NCI-H524 treated with DMSO at 0.1 percent for 48 hours (cell line): ENCODE measurements around the gene ART1.
"Not testable (repeated sequence)": the region's sequence is repeated elsewhere in the genome, so short reads cannot be mapped to it uniquely, and the experiment has no call there.

Experiments used
- DNase-seq: peaks from one replicate; lab custom pipeline; 2025; lab: John Stamatoyannopoulos, UW

The ART1 gene

GRCh38 chr11:3644817-3645235 lies at the start of gene ART1:
Gene ART1 (plus strand): TSS chr11:3645128. CDS start chr11:3659214, 14,086 bp downstream.
- no peak for DNase-seq

- DNase-seq: not testable (repeated sequence)
These were observed 47.2 kb upstream of the ART1 start for GRCh38 chr11:3597743-3598142.

GRCh38 chr11:3600201-3600600 lies 44.7 kb upstream of the ART1 start:
- DNase-seq: not testable (repeated sequence)

GRCh38 chr11:3604167-3604566 lies 40.8 kb upstream of the ART1 start:
- DNase-seq: no peak

- no peak for DNase-seq
These were observed 39.7 kb upstream of the ART1 start for GRCh38 chr11:3605283-3605662.

DNA sequence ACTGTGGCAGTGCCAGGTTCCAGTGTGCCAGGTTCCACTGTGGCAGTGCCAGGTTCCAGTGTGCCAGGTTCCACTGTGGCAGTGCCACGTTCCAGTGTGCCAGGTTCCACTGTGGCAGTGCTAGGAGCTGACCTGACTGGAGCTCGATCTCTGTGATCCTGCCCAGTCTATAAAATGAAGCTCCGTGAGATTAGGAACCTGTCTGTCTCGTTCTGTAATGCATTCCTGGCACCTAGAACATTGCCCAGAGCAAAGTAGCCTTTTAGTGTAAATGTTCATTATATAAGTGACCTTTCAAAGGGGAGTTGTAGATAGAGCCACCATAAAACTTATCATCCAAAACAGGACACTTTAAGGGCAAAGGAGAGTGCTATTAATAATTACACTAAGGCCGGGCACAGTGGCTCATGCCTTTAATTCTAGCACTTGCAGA lies 39.1 kb upstream of the ART1 start:
- no peak for DNase-seq

DNA sequence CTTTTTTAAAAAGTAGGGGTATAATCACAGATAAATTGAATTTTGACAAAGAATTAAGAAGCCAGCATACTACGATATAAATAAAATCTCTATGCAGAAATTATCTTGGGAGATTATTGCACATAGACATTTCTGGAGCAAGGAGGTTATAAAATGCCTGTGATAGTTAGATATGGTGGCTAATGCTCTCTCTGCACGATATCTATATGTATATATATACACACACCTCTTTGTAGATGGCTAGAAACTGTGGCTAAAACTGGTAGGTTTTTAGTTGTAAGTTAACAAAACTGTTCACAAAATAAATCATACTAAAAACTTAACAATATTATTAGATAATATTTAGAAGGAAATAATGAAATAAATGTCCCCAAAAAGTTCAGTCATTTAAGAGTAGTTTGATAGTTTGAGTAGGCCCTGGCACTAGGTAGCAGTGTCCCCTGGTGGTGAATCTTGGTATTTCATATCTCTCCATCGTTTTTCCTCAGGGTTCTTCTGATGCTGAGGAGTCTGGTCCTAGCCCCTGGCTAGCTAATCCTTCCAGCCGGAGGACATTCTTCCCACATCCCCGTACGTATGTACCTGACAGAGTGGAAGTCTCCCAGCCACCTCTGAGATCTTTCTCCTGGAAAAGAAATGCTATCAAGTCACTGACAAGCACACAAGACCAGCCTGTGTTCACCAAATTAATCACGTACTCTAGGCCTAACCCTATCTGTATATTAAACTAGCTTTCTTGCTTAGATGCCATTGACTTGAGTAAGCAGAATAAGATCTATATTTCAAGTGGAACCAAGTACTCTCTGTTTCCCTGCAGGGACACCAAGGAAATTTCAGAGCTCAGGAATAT lies 35.3 kb upstream of the ART1 start:
- DNase-seq: no peak

DNA sequence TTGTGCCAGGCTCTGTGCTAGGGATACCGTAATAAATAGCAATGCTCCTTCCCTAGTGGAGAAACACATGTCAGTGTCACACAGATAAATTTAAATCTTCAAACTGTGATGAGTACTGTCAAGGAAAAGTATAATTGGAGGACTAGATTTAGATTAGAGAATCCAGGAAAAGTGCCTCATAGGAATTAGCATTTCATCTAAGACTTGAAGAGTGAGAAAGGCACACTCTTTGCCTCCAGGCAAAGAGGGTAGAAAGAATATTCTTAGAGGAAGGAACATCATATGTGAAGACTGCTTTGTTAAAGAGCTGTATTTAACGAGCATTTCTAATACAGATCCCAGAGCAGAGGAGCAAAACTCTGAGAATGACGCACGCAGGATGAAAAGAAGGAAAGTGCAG lies 34.1 kb upstream of the ART1 start:
- DNase-seq: no peak

- DNase-seq: no peak
These were observed 32.8 kb upstream of the ART1 start for GRCh38 chr11:3611976-3612678.

- DNase-seq: no peak
These were observed 30.8 kb upstream of the ART1 start for GRCh38 chr11:3613998-3614741.

- no peak for DNase-seq
These were observed 30.2 kb upstream of the ART1 start for GRCh38 chr11:3614742-3615171.

DNA sequence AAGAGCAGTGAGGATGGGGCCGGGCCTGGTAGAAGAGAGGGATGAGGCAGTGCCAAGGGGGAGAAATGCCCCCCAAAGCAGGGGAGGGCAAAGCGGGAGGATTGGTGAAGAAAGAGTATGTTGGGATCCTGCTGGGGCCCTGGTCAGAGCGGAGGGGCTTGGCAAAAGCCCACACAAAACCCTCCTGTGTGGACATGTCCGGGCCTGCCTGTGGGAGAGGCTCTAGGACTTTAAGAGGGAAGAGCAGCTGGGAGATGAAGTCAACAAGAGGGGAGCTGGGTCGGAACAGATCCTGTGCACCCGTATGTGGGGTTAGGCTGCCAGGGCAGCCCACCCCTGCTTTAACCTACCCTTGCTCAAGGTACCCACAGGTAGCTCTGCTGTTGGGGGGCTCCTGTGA lies 28.9 kb upstream of the ART1 start:
- DNase-seq: no peak

DNA sequence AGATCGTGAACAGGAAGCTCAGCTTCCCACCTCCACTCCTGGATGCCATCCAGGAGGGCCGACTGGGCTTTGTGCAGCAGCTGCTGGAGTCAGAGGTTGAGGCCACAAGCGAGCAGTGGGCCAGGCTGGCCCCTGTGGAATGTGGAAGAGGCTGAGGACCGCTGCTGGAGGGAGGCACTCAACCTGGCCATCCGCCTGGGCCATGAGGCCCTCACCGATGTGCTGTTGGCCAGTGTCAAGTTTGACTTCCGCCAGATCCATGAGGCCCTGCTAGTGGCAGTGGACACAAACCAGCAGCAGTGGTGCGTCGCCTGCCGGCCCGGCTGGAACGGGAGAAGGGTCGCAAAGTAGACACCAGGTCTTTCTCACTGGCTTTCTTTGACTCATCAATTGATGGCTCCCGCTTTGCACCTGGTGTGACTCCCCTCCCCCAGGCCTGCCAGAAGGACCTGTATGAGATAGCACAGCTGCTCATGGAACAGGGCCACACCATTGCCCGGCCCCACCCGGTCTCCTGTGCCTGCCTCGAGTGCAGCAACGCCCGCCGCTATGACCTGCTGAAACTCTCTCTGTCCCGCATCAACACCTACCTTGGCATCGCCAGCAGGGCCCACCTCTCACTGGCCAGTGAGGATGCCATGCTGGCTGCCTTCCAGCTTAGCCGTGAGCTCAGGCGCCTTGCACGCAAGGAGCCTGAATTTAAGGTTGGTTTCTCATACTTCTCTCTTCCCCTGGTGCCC lies 28.0 kb upstream of the ART1 start:
- DNase-seq: no peak

- no peak for DNase-seq
These were observed 26.9 kb upstream of the ART1 start for GRCh38 chr11:3617990-3618389.

GRCh38 chr11:3622521-3622920 lies 22.4 kb upstream of the ART1 start:
- no peak for DNase-seq

- no peak for DNase-seq
These were observed 21.8 kb upstream of the ART1 start for GRCh38 chr11:3623121-3623520.

DNA sequence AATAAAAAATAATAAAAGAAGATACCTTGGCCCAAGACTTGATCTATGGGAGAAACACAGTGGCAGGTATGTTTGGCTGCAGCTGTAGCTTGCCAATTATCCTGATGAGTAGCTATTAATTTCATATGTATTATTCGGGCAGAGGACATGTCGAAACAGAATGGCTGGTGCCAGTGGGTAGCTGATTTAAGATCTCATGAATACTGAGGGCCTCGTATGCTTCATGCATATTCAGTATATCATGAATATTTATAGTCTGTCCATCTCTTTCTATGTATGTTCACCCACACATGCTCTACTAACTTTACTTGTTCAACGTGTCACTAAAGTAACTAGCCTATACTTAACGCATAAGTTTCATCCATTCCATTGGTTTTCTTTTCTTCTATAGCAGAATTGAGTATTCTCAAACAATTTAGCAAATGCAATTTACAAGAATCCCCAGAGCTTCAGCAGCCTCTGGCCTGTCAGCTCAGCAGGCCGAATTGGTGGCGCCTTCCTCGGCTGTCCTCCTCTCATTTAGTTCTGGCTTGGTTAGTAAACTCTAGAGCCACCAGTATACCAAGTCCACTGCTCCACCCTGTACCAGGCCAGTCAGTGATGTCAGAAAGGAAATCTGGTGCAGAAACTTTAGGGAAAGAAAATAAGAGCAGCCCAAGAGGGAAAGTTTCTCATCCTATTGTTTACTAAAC lies 21.0 kb upstream of the ART1 start:
- DNase-seq: no peak

DNA sequence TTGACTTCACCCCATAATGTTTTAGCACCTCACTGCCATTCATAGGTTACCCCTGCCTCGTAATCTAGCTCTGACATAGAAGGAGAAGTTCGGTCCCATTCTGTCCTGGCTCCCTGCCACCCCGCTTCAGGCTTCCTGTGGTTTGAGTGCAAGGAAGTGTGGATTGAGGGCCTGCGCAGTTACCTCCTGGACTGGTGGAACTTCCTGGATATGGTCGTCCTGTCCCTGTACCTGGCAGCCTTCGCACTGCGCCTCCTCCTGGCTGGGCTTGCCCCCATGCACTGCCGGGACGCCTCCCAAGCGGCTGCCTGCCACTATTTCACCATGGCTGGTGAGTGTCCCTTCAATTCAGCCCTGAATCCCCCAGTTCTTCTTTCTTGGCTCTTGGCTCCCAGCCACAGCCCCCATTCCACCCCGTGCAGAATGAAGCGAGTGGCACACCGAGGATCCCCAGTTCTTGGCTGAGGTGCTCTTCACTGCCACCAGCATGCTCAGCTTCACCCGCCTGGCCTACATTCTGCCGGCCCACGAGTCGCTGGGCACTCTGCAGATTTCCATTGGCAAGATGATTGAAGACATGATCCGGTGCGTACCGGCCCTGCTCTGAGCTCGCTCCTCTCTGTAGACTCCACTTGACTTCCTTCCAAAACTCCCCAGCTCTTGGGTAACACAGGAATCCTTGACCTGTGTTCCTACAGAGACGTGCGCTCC lies 18.5 kb upstream of the ART1 start:
- DNase-seq: no peak

- no peak for DNase-seq
These were observed 17.6 kb upstream of the ART1 start for GRCh38 chr11:3627291-3627690.

DNA sequence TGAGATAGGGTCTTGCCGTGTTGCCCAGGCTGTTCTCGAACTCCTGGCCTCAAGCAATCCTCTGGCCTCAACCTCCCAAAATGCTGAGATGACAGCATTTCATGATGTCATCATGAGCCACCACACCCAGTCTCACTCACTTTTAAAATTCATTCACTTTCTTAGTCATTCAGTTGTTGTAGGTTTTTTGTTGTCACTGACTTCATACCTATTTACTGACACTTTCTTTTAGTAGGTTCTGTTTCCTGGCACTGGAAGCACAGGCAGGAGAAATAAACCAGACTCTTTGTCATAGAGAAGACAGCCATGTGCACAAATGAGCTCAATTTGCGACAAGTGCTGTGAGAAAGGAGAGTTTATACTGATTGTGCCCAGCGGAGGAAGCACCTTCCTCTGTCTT lies 13.6 kb upstream of the ART1 start:
- DNase-seq: no peak
